Measurements from ENCODE around the gene NXF2. TPM values are rescaled to one million over a fixed set of nuclear protein-coding genes. Genes with fewer than 3 reads are reported as not detected.

The NXF2 gene
- total RNA-seq, 1 donor from 2014 or later, result not detected

Other genes starting within 250 kb of the NXF2 start
- gene TCEAL2, start 121.5 kb upstream of the NXF2 start, total RNA-seq, result not detected in 2 replicates
- gene TCEAL6, start 104.7 kb upstream of the NXF2 start, total RNA-seq, result not detected in 2 replicates
- 0.71 and 0.98 TPM in 2 replicates for gene BEX5, start 91.2 kb upstream of the NXF2 start, total RNA-seq
- not detected in 2 replicates for gene TCP11X1, start 31.9 kb upstream of the NXF2 start, total RNA-seq
- not detected in 2 replicates for gene NXF2B, start 192.8 kb downstream of the NXF2 start, total RNA-seq
- gene TCP11X2, start 224.6 kb downstream of the NXF2 start, total RNA-seq, result not detected in 2 replicates

Measured in activated CD4-positive, alpha-beta T cell treated with anti-CD3 and anti-CD28 coated beads, Interleukin-2, amount 10 ng/mL, durations not matched to agents 24 days and 14 days (primary cell).